ENCODE data around the gene CCN5.

DNA sequence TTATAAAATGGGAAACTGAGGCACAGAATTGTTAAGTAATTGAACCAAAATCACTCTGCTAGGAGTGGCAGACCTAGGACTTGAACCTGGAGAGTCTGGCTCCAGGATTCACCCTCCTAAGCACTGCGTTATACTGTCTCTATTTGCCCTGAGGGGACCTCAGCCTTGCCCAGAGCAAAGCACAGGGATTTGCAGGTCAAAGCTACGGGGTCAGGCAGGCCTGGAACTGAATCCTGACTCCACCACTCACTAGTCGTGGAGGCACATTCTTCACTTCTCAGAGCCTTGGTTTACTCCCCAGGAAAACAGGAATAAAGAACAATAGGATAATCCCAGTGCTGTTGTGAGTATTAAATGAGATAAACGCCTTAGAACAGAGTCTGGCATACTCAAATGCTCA lies 49.9 kb downstream of the CCN5 start:
- TF ChIP-seq, protein P1, sequence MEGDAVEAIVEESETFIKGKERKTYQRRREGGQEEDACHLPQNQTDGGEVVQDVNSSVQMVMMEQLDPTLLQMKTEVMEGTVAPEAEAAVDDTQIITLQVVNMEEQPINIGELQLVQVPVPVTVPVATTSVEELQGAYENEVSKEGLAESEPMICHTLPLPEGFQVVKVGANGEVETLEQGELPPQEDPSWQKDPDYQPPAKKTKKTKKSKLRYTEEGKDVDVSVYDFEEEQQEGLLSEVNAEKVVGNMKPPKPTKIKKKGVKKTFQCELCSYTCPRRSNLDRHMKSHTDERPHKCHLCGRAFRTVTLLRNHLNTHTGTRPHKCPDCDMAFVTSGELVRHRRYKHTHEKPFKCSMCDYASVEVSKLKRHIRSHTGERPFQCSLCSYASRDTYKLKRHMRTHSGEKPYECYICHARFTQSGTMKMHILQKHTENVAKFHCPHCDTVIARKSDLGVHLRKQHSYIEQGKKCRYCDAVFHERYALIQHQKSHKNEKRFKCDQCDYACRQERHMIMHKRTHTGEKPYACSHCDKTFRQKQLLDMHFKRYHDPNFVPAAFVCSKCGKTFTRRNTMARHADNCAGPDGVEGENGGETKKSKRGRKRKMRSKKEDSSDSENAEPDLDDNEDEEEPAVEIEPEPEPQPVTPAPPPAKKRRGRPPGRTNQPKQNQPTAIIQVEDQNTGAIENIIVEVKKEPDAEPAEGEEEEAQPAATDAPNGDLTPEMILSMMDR (IDR thresholded peaks at IDR 0.05; ENCODE audit: control extremely low read depth in 1 of 3, insufficient read depth in 1 of 3, low read depth in 1 of 3, low read length in 3 of 3): no peak
- TF ChIP-seq CHD1 (IDR thresholded peaks at IDR 0.05; ENCODE audit: low read depth, low read length): no peak
- no peak for TF ChIP-seq SP2 (IDR thresholded peaks at IDR 0.05; ENCODE audit: low read length)
- TF ChIP-seq NRF1 (IDR thresholded peaks at IDR 0.05; ENCODE audit: low read depth, low read length): no peak
- TF ChIP-seq ATF3 (IDR thresholded peaks at IDR 0.05; ENCODE audit: insufficient read depth, low read depth, low read length): no peak
- TF ChIP-seq POLR2A (IDR thresholded peaks at IDR 0.05; ENCODE audit: control extremely low read depth in 1 of 2, low read depth in 2 of 2, low read length in 2 of 2): no peak
- TF ChIP-seq CEBPB (IDR thresholded peaks at IDR 0.05; ENCODE audit: low read depth, low read length): no peak
- no peak for TF ChIP-seq MAX (IDR thresholded peaks at IDR 0.05)
- TF ChIP-seq SP1 (IDR thresholded peaks at IDR 0.05; ENCODE audit: low read depth, low read length): no peak

Data from H1 (cell line).